H1 (cell line): Measurements from ENCODE around the gene SLC30A2. TPM values are rescaled to one million over a fixed set of nuclear protein-coding genes. Genes with fewer than 3 reads are reported as not detected.

Experiments used
- CTCF ChIA-PET: fragments of 300-600 bp; sonication (Branson Sonifier 250); formaldehyde crosslinking; loops from one replicate; lab custom pipeline; 2021; ENCODE audit not compliant: partially characterized antibody; lab: Charles Lee
- POLR2A ChIA-PET: fragments of 300-600 bp; sonication (Branson Sonifier 250); formaldehyde crosslinking; loops from one replicate; lab custom pipeline; 2021; ENCODE audit warnings: inconsistent platforms; ENCODE audit not compliant: partially characterized antibody; lab: Charles Lee
- DNase-seq, 2 experiments: peaks; one replicate each; pipeline versions ENCODE4 v3.0.0 to v3.0.0-alpha.2; 2010 to 2022; ENCODE audit warnings: low spot score in 2 of 2, low read depth in 1 of 2, mixed read lengths in 1 of 2
- FAIRE-seq: peaks from 2 replicates; lab custom pipeline; 2011; peaks lifted over from hg19 to GRCh38; lab: Jason Lieb, UNC
- H2AFZ ChIP-seq: 2 replicates; pipeline ENCODE4 v1.8.1; 2012; ENCODE audit warnings: low read length, inconsistent platforms
- H2AK5ac ChIP-seq: 2 replicates; pipeline ENCODE4 v1.6.1; 2013; ENCODE audit warnings: low read depth, low read length
- H2BK120ac ChIP-seq: replicated peaks from 2 replicates; pipeline ENCODE3; 2013; ENCODE audit warnings: low read depth, low read length, inconsistent platforms
- H2BK12ac ChIP-seq: 2 replicates; pipeline ENCODE4 v1.6.1; 2013; ENCODE audit warnings: low read depth, low read length
- H2BK15ac ChIP-seq: 2 replicates; pipeline ENCODE4 v1.6.1; 2013; ENCODE audit warnings: low read length
- H2BK20ac ChIP-seq: 2 replicates; pipeline ENCODE4 v1.6.1; 2013; ENCODE audit warnings: low read length
- H2BK5ac ChIP-seq: 2 replicates; pipeline ENCODE4 v1.6.1; 2013; ENCODE audit warnings: low read depth, low read length
- H3K14ac ChIP-seq: 2 replicates; pipeline ENCODE4 v1.6.1; 2013; ENCODE audit warnings: inconsistent platforms; ENCODE audit not compliant: insufficient read length
- H3K18ac ChIP-seq: 2 replicates; pipeline ENCODE4 v1.6.1; 2013; ENCODE audit warnings: low read length; ENCODE audit errors: extremely low read depth
- H3K23ac ChIP-seq: 2 replicates; pipeline ENCODE4 v1.6.1; 2013; ENCODE audit warnings: inconsistent platforms; ENCODE audit not compliant: insufficient read length
- H3K23me2 ChIP-seq: 2 replicates; pipeline ENCODE4 v1.6.1; 2013; ENCODE audit warnings: low read depth, low read length
- H3K27ac ChIP-seq: 2 replicates; pipeline ENCODE4 v1.6.1; 2011; ENCODE audit warnings: low read depth, low read length, inconsistent platforms
- H3K27me3 ChIP-seq, 4 experiments: replicated peaks in 1 of 4; 1 replicate in 1 of 4; 2 replicates in 3 of 4; pipeline versions ENCODE4 v1.6.1 to v1.8.1; 2011 to 2013; ENCODE audit warnings: low read length in 3 of 4, mild to moderate bottlenecking in 3 of 4, inconsistent platforms in 2 of 4, mixed read lengths in 2 of 4, moderate library complexity in 1 of 4; ENCODE audit not compliant: control insufficient read depth in 3 of 4, insufficient read depth in 3 of 4; ENCODE audit errors: extremely low read depth in 1 of 4
- H3K36me3 ChIP-seq, 4 experiments: 2 replicates each; pipeline versions ENCODE4 v1.6.1 to v1.8.1; 2011 to 2013; ENCODE audit warnings: mild to moderate bottlenecking in 4 of 4, low read length in 3 of 4, moderate library complexity in 2 of 4, control low read depth in 1 of 4, inconsistent platforms in 1 of 4; ENCODE audit not compliant: insufficient read depth in 4 of 4, control insufficient read depth in 2 of 4
- H3K4ac ChIP-seq: replicated peaks from 2 replicates; pipeline ENCODE3; 2013; ENCODE audit warnings: low read length, low read depth, mixed read lengths, inconsistent platforms; ENCODE audit not compliant: insufficient read length
- H3K4me1 ChIP-seq, 4 experiments: replicated peaks in 1 of 4; 1 replicate in 1 of 4; 2 replicates in 3 of 4; pipeline versions ENCODE4 v1.6.1 to v1.8.1; 2011 to 2013; ENCODE audit warnings: low read length in 3 of 4, inconsistent platforms in 2 of 4, mixed read lengths in 1 of 4; ENCODE audit not compliant: insufficient read depth in 4 of 4, control insufficient read depth in 3 of 4
- H3K4me2 ChIP-seq, 2 experiments: 2 replicates each; pipeline versions ENCODE4 v1.6.1 to v1.8.1; 2011 to 2013; ENCODE audit warnings: low read depth in 2 of 2, low read length in 2 of 2, control low read depth in 1 of 2, inconsistent platforms in 1 of 2, mild to moderate bottlenecking in 1 of 2; ENCODE audit not compliant: insufficient read depth in 1 of 2
- H3K4me3 ChIP-seq, 4 experiments: fragments of 200-600, 300-600 bp in 1 of 4; sonication (generic), shearing (Covaris generic), sonication (Bioruptor Twin) in 1 of 4; 2 replicates each; pipeline versions ENCODE4 v1.5.1 to v1.8.1; 2011 to 2016; ENCODE audit warnings: low read length in 4 of 4, low read depth in 3 of 4, control low read depth in 2 of 4, inconsistent platforms in 2 of 4, mild to moderate bottlenecking in 2 of 4, mixed read lengths in 1 of 4, moderate library complexity in 1 of 4; ENCODE audit not compliant: insufficient read depth in 2 of 4; ENCODE audit errors: extremely low read depth in 1 of 4
- H3K56ac ChIP-seq: replicated peaks from 2 replicates; pipeline ENCODE3; 2013; ENCODE audit warnings: low read depth, mild to moderate bottlenecking, mixed read lengths, low read length, inconsistent platforms; ENCODE audit not compliant: insufficient read length
- H3K79me1 ChIP-seq: 2 replicates; pipeline ENCODE4 v1.6.1; 2013; ENCODE audit warnings: low read depth, low read length, control low read depth
- H3K79me2 ChIP-seq, 2 experiments: 2 replicates each; pipeline versions ENCODE4 v1.6.1 to v1.8.1; 2012 to 2013; ENCODE audit warnings: low read length in 2 of 2, mild to moderate bottlenecking in 2 of 2, inconsistent platforms in 1 of 2; ENCODE audit not compliant: insufficient read depth in 2 of 2, control insufficient read depth in 1 of 2
- H3K9ac ChIP-seq, 4 experiments: replicated peaks in 1 of 4; 1 replicate in 1 of 4; 2 replicates in 3 of 4; pipeline versions ENCODE4 v1.6.1 to v1.8.1; 2011 to 2013; ENCODE audit warnings: low read depth in 3 of 4, low read length in 3 of 4, control low read depth in 2 of 4, mild to moderate bottlenecking in 2 of 4, moderate library complexity in 2 of 4, inconsistent platforms in 1 of 4; ENCODE audit errors: extremely low read depth in 1 of 4
- H3K9me3 ChIP-seq, 2 experiments: 2 replicates each; pipeline versions ENCODE4 v1.6.1 to v1.8.1; 2012 to 2013; ENCODE audit warnings: mild to moderate bottlenecking in 2 of 2, moderate library complexity in 2 of 2, control low read depth in 1 of 2, inconsistent platforms in 1 of 2, low read depth in 1 of 2, low read length in 1 of 2, mixed read lengths in 1 of 2; ENCODE audit not compliant: insufficient read depth in 2 of 2
- H4K20me1 ChIP-seq, 2 experiments: replicated peaks in 1 of 2; 2 replicates each; pipeline versions ENCODE3 to v1.8.1; 2011 to 2013; ENCODE audit warnings: inconsistent platforms in 2 of 2, low read length in 2 of 2, mild to moderate bottlenecking in 1 of 2; ENCODE audit not compliant: insufficient read depth in 2 of 2, control insufficient read depth in 1 of 2
- H4K5ac ChIP-seq: 2 replicates; pipeline ENCODE4 v1.6.1; 2013; ENCODE audit warnings: low read length, low read depth, mixed read lengths, inconsistent platforms; ENCODE audit not compliant: insufficient read length
- H4K8ac ChIP-seq: 2 replicates; pipeline ENCODE4 v1.8.0; 2013; ENCODE audit warnings: mild to moderate bottlenecking, moderate library complexity, low read length, inconsistent platforms; ENCODE audit not compliant: insufficient read depth; ENCODE audit errors: extremely low read depth
- H4K91ac ChIP-seq: replicated peaks from 2 replicates; pipeline ENCODE3; 2013; ENCODE audit warnings: low read length, mixed read lengths, inconsistent platforms; ENCODE audit not compliant: insufficient read length
- ASH2L ChIP-seq: fragments of 200-600, 300-600 bp; sonication (generic); IDR thresholded peaks from one replicate; pipeline ENCODE4 v1.7.1; 2017; ENCODE audit warnings: low read length
- BRCA1 ChIP-seq: IDR thresholded peaks from 2 replicates; pipeline ENCODE4 v1.6.1; 2012; ENCODE audit warnings: low read depth, low read length, improper control_type of control experiment
- CEBPB ChIP-seq: IDR thresholded peaks from 2 replicates; pipeline ENCODE4 v1.6.1; 2012; ENCODE audit warnings: low read depth, low read length
- CHD1 ChIP-seq: IDR thresholded peaks from 2 replicates; pipeline ENCODE4 v1.6.1; 2012; ENCODE audit warnings: low read depth, low read length, improper control_type of control experiment
- GTF2F1 ChIP-seq: IDR thresholded peaks from 2 replicates; pipeline ENCODE4 v1.6.1; 2012; ENCODE audit warnings: low read depth, low read length, improper control_type of control experiment, borderline replicate concordance
- JUN ChIP-seq: IDR thresholded peaks from 2 replicates; pipeline ENCODE4 v1.6.1; 2011; ENCODE audit warnings: low read depth, mild to moderate bottlenecking, improper control_type of control experiment, low read length
- NRF1 ChIP-seq: IDR thresholded peaks from 2 replicates; pipeline ENCODE4 v1.6.1; 2011; ENCODE audit warnings: mild to moderate bottlenecking, low read depth, low read length, improper control_type of control experiment
- WGBS, 2 experiments: shearing (Covaris generic) in 1 of 2; methylation state at CpG; one replicate each; pipeline versions ENCODE4 v1.1.6 to v1.1.7; 2013 to 2015; ENCODE audit warnings: low lambda C conversion rate in 2 of 2, mixed read lengths in 2 of 2, inconsistent platforms in 1 of 2, low coverage in 1 of 2, missing lambda C conversion rate in 1 of 2; ENCODE audit not compliant: insufficient replicate concordance in 2 of 2, insufficient coverage in 1 of 2, insufficient read length in 1 of 2; ENCODE audit errors: extremely low coverage in 1 of 2, missing lambda C conversion rate in 1 of 2; 5-methylcytosine and 5-hydroxymethylcytosine counted together
- polyA plus RNA-seq, 7 experiments: library from polyadenylated mRNA; depleted of rRNA in 3 of 7; stranded (reverse) in 5 of 7; unstranded in 2 of 7; fragments of >200 nt in 5 of 7; fragments of 200-250 nt in 2 of 7; gene quantifications; 1 replicate in 5 of 7; 2 replicates in 1 of 7; 4 replicates in 1 of 7; pipeline versions ENCODE4 v1.2.1 to v1.2.3, GENCODE V29; 2011 to 2013; ENCODE audit warnings: missing spikeins in 2 of 7, mixed read lengths in 2 of 7
- total RNA-seq: library from RNA; stranded (reverse); fragmentation: NEBNext Ultra II Directional; extraction: Animal tissue kit (Norgen Biotek cat#: 25700); gene quantifications from 2 replicates; pipeline ENCODE4 v1.2.1, GENCODE V29; 2021

Gene SLC30A2
- total and polyA plus RNA-seq, 2 of the 8 experiments (the other 6 are each of a cell fraction or from before 2014, with no cell fraction given): 0.19 to 0.76 TPM

DNA sequence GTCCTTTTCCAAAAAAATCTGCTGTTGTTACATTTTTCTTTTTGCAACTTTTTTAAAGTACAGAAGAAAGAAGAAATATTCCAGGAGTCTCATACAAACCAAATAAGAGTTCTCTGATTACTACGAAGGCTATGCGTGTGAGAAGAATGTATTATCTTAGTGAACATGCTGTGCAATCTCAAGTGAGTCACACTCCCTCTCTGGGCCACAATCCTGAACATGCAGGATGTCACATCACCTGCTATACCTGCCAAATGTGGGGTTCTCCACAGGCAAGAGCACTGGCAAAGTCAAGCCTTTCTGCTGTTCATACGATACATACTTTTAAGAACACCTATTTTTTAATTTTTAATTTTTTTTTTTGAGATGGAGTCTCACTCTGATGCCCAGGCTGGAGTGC, 43.2 kb upstream of the SLC30A2 start:
- H2BK5ac ChIP-seq: no peak overlapping the region
- H3K23me2 ChIP-seq: no peaks in the 10 kb centered on the region
- H2BK20ac ChIP-seq: no peak overlapping the region
- no peaks in the 10 kb centered on the region for H3K9me3 ChIP-seq
- H3K79me1 ChIP-seq: no peaks in the 10 kb centered on the region
- H3K56ac ChIP-seq: no peak overlapping the region
- no peak overlapping the region for H2AFZ ChIP-seq
- no peak for FAIRE-seq
- H4K20me1 ChIP-seq: no peaks in the 10 kb centered on the region
- no peak overlapping the region for H3K27ac ChIP-seq
- ChIA-PET POLR2A (no interaction called here), CTCF (no interaction called here)
- no peak overlapping the region for H3K9ac ChIP-seq
- no peak overlapping the region for H2AK5ac ChIP-seq
- H3K79me2 ChIP-seq: no peaks in the 10 kb centered on the region
- no peak overlapping the region for H2BK12ac ChIP-seq
- H2BK15ac ChIP-seq: no peak overlapping the region
- no peak overlapping the region for H4K8ac ChIP-seq
- no peak overlapping the region for H2BK120ac ChIP-seq
- no peak overlapping the region for H3K14ac ChIP-seq
- no peak overlapping the region for H3K4me2 ChIP-seq
- H3K27me3 ChIP-seq: peaks cover 0 to 1% (median under 1%) of the 10 kb centered on the region in 4 experiments; a peak in 2 of 7 replicates
- no peak overlapping the region for H4K91ac ChIP-seq
- no peak overlapping the region for H3K23ac ChIP-seq
- H3K36me3 ChIP-seq: no peaks in the 10 kb centered on the region
- 94% methylated on average over 3 of the region's 3 CpGs; no CpG with 5 or more reads in 1 of the 2 experiments for WGBS, 2 experiments
- DNase-seq: no peak
- no peak for TF ChIP-seq GTF2F1
- TF ChIP-seq BRCA1: no peak
- TF ChIP-seq CHD1: no peak
- TF ChIP-seq NRF1: no peak
- TF ChIP-seq JUN: no peak
- TF ChIP-seq CEBPB: no peak
- no peak for TF ChIP-seq ASH2L
- no peak overlapping the region for H3K4me3 ChIP-seq
- no peak overlapping the region for H3K4ac ChIP-seq
- H4K5ac ChIP-seq: no peak overlapping the region
- H3K18ac ChIP-seq: no peak overlapping the region
- H3K4me1 ChIP-seq: peaks cover 0 to 4% (median 3%) of the 10 kb centered on the region in 4 experiments; a peak in 6 of 7 replicates
